HepG2 (cell line): ENCODE measurements around the gene FBF1. TPM values are rescaled to one million over a fixed set of nuclear protein-coding genes. Genes with fewer than 3 reads are reported as not detected.

ENCODE experiments used
- ARHGAP35 ChIP-seq: sonication (generic); formaldehyde crosslinking; IDR thresholded peaks from 2 replicates; pipeline ENCODE4 v1.9.0; 2022; ENCODE audit warnings: mild to moderate bottlenecking, inconsistent platforms, moderate library complexity, missing genetic modification reagents, borderline replicate concordance
- ELF4 ChIP-seq: sonication (generic); formaldehyde crosslinking; IDR thresholded peaks from 2 replicates; pipeline ENCODE4 v1.5.0; 2020; ENCODE audit warnings: missing genetic modification reagents, mild to moderate bottlenecking, moderate library complexity, borderline replicate concordance
- FOXM1 ChIP-seq: sonication (generic); formaldehyde crosslinking; IDR thresholded peaks from 2 replicates; pipeline ENCODE4 v1.5.0; 2020; ENCODE audit warnings: missing genetic modification reagents
- GABPA ChIP-seq, 2 experiments: IDR thresholded peaks; 2 replicates each; pipeline ENCODE4 v1.6.1; 2011 to 2016; ENCODE audit warnings: low read depth in 2 of 2, low read length in 1 of 2, missing biosample characterization in 1 of 2, missing genetic modification characterization in 1 of 2
- HNRNPH1 ChIP-seq: fragments of 200-400 bp; formaldehyde crosslinking; optimal IDR thresholded peaks from 2 replicates; pipeline ENCODE3; 2017; ENCODE audit warnings: mild to moderate bottlenecking, low read depth, low read length
- KAT8 ChIP-seq: IDR thresholded peaks from 2 replicates; pipeline ENCODE4 v1.6.1; 2016; ENCODE audit warnings: missing genetic modification reagents, missing compliant biosample characterization
- NCOA2 ChIP-seq: sonication (generic); formaldehyde crosslinking; IDR thresholded peaks from 2 replicates; pipeline ENCODE4 v1.8.0; 2022; ENCODE audit warnings: inconsistent platforms
- PCBP2 ChIP-seq: fragments of 200-400 bp; formaldehyde crosslinking; optimal IDR thresholded peaks from 2 replicates; pipeline ENCODE3; 2018; ENCODE audit warnings: low read length, low read depth; ENCODE audit not compliant: poor library complexity, severe bottlenecking
- SMAD9 ChIP-seq: sonication (generic); formaldehyde crosslinking; IDR thresholded peaks from 2 replicates; pipeline ENCODE4 v1.5.1; 2020; ENCODE audit warnings: mild to moderate bottlenecking, missing genetic modification reagents
- SP2 ChIP-seq: sonication (generic); formaldehyde crosslinking; IDR thresholded peaks from 2 replicates; pipeline ENCODE4 v1.5.1; 2020; ENCODE audit warnings: mild to moderate bottlenecking, missing genetic modification reagents
- U2AF1 ChIP-seq: fragments of 200-400 bp; formaldehyde crosslinking; optimal IDR thresholded peaks from 2 replicates; pipeline ENCODE3; 2017; ENCODE audit warnings: mild to moderate bottlenecking, low read depth, low read length
- YEATS2 ChIP-seq: sonication (generic); formaldehyde crosslinking; IDR thresholded peaks from 2 replicates; pipeline ENCODE4 v1.4.0; 2020; ENCODE audit warnings: missing genetic modification reagents, borderline replicate concordance
- ZBTB38 ChIP-seq: sonication (generic); formaldehyde crosslinking; IDR thresholded peaks from 2 replicates; pipeline ENCODE4 v1.5.1; 2020; ENCODE audit warnings: mild to moderate bottlenecking, missing genetic modification reagents
- ZNF557 ChIP-seq: sonication (generic); formaldehyde crosslinking; IDR thresholded peaks from 2 replicates; pipeline ENCODE4 v1.4.0; 2020; ENCODE audit warnings: missing genetic modification reagents
- ZNF724P ChIP-seq: sonication (generic); formaldehyde crosslinking; IDR thresholded peaks from 2 replicates; pipeline ENCODE4 v1.8.0; 2022; ENCODE audit warnings: missing genetic modification reagents, borderline replicate concordance
- ZNF850 ChIP-seq: sonication (generic); formaldehyde crosslinking; conservative IDR thresholded peaks from 2 replicates; pipeline ENCODE4 v1.9.0; 2021; ENCODE audit warnings: mild to moderate bottlenecking, missing genetic modification reagents
- polyA plus RNA-seq, 8 experiments: library from polyadenylated mRNA; depleted of rRNA in 3 of 8; stranded (reverse) in 7 of 8; unstranded in 1 of 8; fragments of >200 nt; fragmentation: Illumina TruSeq in 4 of 8; extraction: Trizol in 4 of 8; gene quantifications; 2 replicates each; pipeline versions ENCODE4 v1.2.1 to v1.2.3, GENCODE V29; 2011 to 2016; ENCODE audit warnings: low read depth in 4 of 8, missing spikeins in 1 of 8, mixed read lengths in 1 of 8; ENCODE audit not compliant: insufficient read depth in 1 of 8
- total RNA-seq, 5 experiments: library from RNA; depleted of rRNA; stranded (reverse); fragments of >200 nt; fragmentation: Illumina TruSeq; extraction: Trizol; gene quantifications; 2 replicates each; pipeline ENCODE4 v1.2.3, GENCODE V29; 2016; ENCODE audit warnings: low read depth in 1 of 5
- TF ChIP-seq, protein P1 (sequence below): sonication (generic); formaldehyde crosslinking; IDR thresholded peaks from 2 replicates; pipeline ENCODE4 v1.5.0; 2020; ENCODE audit warnings: mild to moderate bottlenecking, missing genetic modification reagents, borderline replicate concordance
- TF ChIP-seq, protein P2 (sequence below): sonication (generic); formaldehyde crosslinking; IDR thresholded peaks from 2 replicates; pipeline ENCODE4 v1.8.1; 2022; ENCODE audit warnings: low read depth, mild to moderate bottlenecking, missing genetic modification reagents
- TF ChIP-seq, protein P3 (sequence below): sonication (generic); formaldehyde crosslinking; IDR thresholded peaks from 2 replicates; pipeline ENCODE4 v1.4.0; 2020; ENCODE audit warnings: mild to moderate bottlenecking, missing genetic modification reagents
- TF ChIP-seq, protein P4 (sequence below), 2 experiments: sonication (generic) in 1 of 2; formaldehyde crosslinking in 1 of 2; IDR thresholded peaks; 2 replicates each; pipeline versions ENCODE4 v1.5.1 to v1.6.1; 2011 to 2020; ENCODE audit warnings: borderline replicate concordance in 1 of 2, low read depth in 1 of 2, low read length in 1 of 2, mild to moderate bottlenecking in 1 of 2, missing genetic modification reagents in 1 of 2, moderate library complexity in 1 of 2

Gene FBF1
- total and polyA plus RNA-seq, 2 of the 13 experiments (the other 11 are each of a cell fraction or from before 2014, with no cell fraction given): 2.4 to 8.1 TPM

DNA sequence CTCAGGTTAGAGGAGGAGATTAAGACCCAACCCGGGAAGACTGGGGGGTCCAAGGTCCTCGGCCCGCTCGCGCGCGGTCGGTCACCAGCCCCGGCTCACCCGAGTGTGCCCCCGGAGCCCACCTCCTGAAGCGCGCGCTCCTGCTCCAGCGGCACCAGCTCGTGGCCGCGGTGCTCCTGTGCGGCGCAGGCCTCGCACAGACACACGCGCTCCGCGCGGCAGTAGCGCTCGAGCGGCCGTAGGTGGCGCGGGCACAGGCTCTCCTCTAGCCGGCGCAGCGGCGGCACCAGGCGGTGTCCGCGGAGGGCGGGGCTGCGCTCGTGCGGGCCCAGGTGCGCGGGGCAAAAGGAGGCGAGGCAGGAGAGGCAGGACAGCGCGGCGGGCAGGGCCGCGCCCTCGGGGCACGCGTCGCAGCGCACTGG lies 63.1 kb downstream of the FBF1 start (continued):
- TF ChIP-seq, protein P1, sequence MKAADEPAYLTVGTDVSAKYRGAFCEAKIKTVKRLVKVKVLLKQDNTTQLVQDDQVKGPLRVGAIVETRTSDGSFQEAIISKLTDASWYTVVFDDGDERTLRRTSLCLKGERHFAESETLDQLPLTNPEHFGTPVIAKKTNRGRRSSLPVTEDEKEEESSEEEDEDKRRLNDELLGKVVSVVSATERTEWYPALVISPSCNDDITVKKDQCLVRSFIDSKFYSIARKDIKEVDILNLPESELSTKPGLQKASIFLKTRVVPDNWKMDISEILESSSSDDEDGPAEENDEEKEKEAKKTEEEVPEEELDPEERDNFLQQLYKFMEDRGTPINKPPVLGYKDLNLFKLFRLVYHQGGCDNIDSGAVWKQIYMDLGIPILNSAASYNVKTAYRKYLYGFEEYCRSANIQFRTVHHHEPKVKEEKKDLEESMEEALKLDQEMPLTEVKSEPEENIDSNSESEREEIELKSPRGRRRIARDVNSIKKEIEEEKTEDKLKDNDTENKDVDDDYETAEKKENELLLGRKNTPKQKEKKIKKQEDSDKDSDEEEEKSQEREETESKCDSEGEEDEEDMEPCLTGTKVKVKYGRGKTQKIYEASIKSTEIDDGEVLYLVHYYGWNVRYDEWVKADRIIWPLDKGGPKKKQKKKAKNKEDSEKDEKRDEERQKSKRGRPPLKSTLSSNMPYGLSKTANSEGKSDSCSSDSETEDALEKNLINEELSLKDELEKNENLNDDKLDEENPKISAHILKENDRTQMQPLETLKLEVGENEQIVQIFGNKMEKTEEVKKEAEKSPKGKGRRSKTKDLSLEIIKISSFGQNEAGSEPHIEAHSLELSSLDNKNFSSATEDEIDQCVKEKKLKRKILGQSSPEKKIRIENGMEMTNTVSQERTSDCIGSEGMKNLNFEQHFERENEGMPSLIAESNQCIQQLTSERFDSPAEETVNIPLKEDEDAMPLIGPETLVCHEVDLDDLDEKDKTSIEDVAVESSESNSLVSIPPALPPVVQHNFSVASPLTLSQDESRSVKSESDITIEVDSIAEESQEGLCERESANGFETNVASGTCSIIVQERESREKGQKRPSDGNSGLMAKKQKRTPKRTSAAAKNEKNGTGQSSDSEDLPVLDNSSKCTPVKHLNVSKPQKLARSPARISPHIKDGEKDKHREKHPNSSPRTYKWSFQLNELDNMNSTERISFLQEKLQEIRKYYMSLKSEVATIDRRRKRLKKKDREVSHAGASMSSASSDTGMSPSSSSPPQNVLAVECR (CRISPR knock-in tag): peak; percentile 68; the same call in 1 of the 2 replicates
- TF ChIP-seq SMAD9 (CRISPR knock-in tag) (no peak), KAT8 (CRISPR knock-in tag) (no peak; the same call in 1 of the 2 replicates), PCBP2 (no peak), GABPA (IDR thresholded peaks at IDR 0.05; ENCODE audit: low read depth, low read length) (no peak), GABPA (CRISPR knock-in tag; IDR thresholded peaks at IDR 0.05; ENCODE audit: low read depth) (no peak), FOXM1 (peak; percentile 48; the same call in 1 of the 2 replicates), ZNF557 (no peak; the same call in 1 of the 2 replicates), ZBTB38 (CRISPR knock-in tag) (peak; percentile 65), ARHGAP35 (peak; percentile 68), ZNF724P (CRISPR knock-in tag) (peak; percentile 78), HNRNPH1 (no peak), NCOA2 (no peak), U2AF1 (no peak), ZNF850 (CRISPR knock-in tag) (no peak), YEATS2 (no peak), ELF4 (CRISPR knock-in tag) (peak; percentile 68; the same call in 1 of the 2 replicates), SP2 (CRISPR knock-in tag) (no peak)
- TF ChIP-seq, protein P2, sequence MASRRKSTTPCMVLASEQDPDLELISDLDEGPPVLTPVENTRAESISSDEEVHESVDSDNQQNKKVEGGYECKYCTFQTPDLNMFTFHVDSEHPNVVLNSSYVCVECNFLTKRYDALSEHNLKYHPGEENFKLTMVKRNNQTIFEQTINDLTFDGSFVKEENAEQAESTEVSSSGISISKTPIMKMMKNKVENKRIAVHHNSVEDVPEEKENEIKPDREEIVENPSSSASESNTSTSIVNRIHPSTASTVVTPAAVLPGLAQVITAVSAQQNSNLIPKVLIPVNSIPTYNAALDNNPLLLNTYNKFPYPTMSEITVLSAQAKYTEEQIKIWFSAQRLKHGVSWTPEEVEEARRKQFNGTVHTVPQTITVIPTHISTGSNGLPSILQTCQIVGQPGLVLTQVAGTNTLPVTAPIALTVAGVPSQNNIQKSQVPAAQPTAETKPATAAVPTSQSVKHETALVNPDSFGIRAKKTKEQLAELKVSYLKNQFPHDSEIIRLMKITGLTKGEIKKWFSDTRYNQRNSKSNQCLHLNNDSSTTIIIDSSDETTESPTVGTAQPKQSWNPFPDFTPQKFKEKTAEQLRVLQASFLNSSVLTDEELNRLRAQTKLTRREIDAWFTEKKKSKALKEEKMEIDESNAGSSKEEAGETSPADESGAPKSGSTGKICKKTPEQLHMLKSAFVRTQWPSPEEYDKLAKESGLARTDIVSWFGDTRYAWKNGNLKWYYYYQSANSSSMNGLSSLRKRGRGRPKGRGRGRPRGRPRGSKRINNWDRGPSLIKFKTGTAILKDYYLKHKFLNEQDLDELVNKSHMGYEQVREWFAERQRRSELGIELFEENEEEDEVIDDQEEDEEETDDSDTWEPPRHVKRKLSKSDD (CRISPR knock-in tag): no peak
- TF ChIP-seq, protein P3, sequence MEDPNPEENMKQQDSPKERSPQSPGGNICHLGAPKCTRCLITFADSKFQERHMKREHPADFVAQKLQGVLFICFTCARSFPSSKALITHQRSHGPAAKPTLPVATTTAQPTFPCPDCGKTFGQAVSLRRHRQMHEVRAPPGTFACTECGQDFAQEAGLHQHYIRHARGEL: 0 out of 2 replicates have a peak, but pooled peaks have one; percentile 18
- TF ChIP-seq, protein P4, sequence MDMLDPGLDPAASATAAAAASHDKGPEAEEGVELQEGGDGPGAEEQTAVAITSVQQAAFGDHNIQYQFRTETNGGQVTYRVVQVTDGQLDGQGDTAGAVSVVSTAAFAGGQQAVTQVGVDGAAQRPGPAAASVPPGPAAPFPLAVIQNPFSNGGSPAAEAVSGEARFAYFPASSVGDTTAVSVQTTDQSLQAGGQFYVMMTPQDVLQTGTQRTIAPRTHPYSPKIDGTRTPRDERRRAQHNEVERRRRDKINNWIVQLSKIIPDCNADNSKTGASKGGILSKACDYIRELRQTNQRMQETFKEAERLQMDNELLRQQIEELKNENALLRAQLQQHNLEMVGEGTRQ (IDR thresholded peaks at IDR 0.05; ENCODE audit: low read depth, low read length): no peak
- TF ChIP-seq, protein P4 (CRISPR knock-in tag; IDR thresholded peaks at IDR 0.05; ENCODE audit: borderline replicate concordance): no peak
